ENCODE data around the gene RAVER1.

The RAVER1 gene

DNA sequence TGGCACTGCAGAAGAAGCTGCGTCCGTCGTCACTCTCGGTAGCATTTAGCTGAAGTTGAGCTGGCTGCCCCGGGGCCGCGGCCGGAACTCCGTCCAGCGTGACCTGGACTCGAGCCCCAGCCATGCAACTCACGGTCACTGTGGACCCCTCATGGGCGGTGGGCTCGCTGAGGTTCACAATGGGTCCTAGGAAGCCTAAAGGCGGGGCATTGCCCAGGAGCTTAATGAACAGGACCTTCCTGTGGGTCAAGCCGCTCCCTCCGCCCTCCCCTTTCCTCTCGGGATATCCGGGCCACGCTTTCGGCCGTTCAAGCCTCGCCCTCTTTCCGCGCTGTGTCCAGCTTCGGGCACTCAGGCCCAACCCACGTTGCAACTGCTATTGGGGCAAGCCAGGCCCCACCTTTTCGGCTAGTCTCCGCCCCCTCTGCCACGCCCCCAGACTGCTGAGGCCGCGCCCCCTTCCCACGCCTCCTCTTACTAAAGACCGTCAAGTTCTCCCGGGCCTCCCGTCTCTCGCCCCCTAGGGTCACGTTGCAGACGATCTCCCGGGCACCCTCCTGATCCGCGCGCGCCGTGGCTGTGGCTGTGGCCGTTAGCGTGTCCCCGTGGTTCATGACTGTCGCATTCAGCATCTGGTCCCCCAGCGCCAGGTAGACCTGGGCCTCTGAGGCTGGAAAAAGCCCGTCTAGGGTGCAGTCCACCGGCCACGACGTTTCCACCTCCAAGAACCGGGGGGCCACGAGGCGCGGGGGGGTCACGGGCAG is 1.4 kb upstream of the RAVER1 start (continued):
- TF ChIP-seq, protein P1, sequence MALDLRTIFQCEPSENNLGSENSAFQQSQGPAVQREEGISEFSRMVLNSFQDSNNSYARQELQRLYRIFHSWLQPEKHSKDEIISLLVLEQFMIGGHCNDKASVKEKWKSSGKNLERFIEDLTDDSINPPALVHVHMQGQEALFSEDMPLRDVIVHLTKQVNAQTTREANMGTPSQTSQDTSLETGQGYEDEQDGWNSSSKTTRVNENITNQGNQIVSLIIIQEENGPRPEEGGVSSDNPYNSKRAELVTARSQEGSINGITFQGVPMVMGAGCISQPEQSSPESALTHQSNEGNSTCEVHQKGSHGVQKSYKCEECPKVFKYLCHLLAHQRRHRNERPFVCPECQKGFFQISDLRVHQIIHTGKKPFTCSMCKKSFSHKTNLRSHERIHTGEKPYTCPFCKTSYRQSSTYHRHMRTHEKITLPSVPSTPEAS (tag by site-specific recombination; IDR thresholded peaks at IDR 0.05): no peak
- TF ChIP-seq, protein P2, sequence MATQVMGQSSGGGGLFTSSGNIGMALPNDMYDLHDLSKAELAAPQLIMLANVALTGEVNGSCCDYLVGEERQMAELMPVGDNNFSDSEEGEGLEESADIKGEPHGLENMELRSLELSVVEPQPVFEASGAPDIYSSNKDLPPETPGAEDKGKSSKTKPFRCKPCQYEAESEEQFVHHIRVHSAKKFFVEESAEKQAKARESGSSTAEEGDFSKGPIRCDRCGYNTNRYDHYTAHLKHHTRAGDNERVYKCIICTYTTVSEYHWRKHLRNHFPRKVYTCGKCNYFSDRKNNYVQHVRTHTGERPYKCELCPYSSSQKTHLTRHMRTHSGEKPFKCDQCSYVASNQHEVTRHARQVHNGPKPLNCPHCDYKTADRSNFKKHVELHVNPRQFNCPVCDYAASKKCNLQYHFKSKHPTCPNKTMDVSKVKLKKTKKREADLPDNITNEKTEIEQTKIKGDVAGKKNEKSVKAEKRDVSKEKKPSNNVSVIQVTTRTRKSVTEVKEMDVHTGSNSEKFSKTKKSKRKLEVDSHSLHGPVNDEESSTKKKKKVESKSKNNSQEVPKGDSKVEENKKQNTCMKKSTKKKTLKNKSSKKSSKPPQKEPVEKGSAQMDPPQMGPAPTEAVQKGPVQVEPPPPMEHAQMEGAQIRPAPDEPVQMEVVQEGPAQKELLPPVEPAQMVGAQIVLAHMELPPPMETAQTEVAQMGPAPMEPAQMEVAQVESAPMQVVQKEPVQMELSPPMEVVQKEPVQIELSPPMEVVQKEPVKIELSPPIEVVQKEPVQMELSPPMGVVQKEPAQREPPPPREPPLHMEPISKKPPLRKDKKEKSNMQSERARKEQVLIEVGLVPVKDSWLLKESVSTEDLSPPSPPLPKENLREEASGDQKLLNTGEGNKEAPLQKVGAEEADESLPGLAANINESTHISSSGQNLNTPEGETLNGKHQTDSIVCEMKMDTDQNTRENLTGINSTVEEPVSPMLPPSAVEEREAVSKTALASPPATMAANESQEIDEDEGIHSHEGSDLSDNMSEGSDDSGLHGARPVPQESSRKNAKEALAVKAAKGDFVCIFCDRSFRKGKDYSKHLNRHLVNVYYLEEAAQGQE (tag by site-specific recombination; IDR thresholded peaks at IDR 0.05): no peak
- TF ChIP-seq ZNF549 (tag by site-specific recombination; IDR thresholded peaks at IDR 0.05): no peak
- TF ChIP-seq ZNF677 (tag by site-specific recombination; IDR thresholded peaks at IDR 0.05): no peak
- TF ChIP-seq SCRT1 (tag by site-specific recombination; IDR thresholded peaks at IDR 0.05; ENCODE audit: borderline replicate concordance): no peak
- TF ChIP-seq, protein P3, sequence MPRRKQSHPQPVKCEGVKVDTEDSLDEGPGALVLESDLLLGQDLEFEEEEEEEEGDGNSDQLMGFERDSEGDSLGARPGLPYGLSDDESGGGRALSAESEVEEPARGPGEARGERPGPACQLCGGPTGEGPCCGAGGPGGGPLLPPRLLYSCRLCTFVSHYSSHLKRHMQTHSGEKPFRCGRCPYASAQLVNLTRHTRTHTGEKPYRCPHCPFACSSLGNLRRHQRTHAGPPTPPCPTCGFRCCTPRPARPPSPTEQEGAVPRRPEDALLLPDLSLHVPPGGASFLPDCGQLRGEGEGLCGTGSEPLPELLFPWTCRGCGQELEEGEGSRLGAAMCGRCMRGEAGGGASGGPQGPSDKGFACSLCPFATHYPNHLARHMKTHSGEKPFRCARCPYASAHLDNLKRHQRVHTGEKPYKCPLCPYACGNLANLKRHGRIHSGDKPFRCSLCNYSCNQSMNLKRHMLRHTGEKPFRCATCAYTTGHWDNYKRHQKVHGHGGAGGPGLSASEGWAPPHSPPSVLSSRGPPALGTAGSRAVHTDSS (tag by site-specific recombination; IDR thresholded peaks at IDR 0.05): no peak
- no peak for TF ChIP-seq ZNF37A (tag by site-specific recombination; IDR thresholded peaks at IDR 0.05)
- TF ChIP-seq, protein P4, sequence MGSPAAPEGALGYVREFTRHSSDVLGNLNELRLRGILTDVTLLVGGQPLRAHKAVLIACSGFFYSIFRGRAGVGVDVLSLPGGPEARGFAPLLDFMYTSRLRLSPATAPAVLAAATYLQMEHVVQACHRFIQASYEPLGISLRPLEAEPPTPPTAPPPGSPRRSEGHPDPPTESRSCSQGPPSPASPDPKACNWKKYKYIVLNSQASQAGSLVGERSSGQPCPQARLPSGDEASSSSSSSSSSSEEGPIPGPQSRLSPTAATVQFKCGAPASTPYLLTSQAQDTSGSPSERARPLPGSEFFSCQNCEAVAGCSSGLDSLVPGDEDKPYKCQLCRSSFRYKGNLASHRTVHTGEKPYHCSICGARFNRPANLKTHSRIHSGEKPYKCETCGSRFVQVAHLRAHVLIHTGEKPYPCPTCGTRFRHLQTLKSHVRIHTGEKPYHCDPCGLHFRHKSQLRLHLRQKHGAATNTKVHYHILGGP (tag by site-specific recombination; IDR thresholded peaks at IDR 0.05): no peak
- TF ChIP-seq SP3 (tag by site-specific recombination; IDR thresholded peaks at IDR 0.05): peak; percentile 97
- TF ChIP-seq MYNN (tag by site-specific recombination; IDR thresholded peaks at IDR 0.05; ENCODE audit: borderline replicate concordance): no peak
- TF ChIP-seq, protein P5, sequence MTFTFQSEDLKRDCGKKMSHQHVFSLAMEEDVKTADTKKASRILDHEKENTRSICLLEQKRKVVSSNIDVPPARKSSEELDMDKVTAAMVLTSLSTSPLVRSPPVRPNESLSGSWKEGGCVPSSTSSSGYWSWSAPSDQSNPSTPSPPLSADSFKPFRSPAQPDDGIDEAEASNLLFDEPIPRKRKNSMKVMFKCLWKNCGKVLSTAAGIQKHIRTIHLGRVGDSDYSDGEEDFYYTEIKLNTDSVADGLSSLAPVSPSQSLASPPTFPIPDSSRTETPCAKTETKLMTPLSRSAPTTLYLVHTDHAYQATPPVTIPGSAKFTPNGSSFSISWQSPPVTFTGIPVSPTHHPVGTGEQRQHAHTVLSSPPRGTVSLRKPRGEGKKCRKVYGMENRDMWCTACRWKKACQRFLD (tag by site-specific recombination; IDR thresholded peaks at IDR 0.05): no peak
- TF ChIP-seq GFI1B (tag by site-specific recombination; IDR thresholded peaks at IDR 0.05): no peak
- TF ChIP-seq, protein P6, sequence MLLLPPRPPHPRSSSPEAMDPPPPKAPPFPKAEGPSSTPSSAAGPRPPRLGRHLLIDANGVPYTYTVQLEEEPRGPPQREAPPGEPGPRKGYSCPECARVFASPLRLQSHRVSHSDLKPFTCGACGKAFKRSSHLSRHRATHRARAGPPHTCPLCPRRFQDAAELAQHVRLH (tag by site-specific recombination; IDR thresholded peaks at IDR 0.05): no peak
- TF ChIP-seq GLI4 (tag by site-specific recombination; IDR thresholded peaks at IDR 0.05): no peak
- no peak for TF ChIP-seq YY2 (tag by site-specific recombination; IDR thresholded peaks at IDR 0.05)
- TF ChIP-seq, protein P7, sequence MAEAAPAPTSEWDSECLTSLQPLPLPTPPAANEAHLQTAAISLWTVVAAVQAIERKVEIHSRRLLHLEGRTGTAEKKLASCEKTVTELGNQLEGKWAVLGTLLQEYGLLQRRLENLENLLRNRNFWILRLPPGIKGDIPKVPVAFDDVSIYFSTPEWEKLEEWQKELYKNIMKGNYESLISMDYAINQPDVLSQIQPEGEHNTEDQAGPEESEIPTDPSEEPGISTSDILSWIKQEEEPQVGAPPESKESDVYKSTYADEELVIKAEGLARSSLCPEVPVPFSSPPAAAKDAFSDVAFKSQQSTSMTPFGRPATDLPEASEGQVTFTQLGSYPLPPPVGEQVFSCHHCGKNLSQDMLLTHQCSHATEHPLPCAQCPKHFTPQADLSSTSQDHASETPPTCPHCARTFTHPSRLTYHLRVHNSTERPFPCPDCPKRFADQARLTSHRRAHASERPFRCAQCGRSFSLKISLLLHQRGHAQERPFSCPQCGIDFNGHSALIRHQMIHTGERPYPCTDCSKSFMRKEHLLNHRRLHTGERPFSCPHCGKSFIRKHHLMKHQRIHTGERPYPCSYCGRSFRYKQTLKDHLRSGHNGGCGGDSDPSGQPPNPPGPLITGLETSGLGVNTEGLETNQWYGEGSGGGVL (tag by site-specific recombination; IDR thresholded peaks at IDR 0.05): no peak
- TF ChIP-seq KLF7 (tag by site-specific recombination; IDR thresholded peaks at IDR 0.05; ENCODE audit: borderline replicate concordance): no peak
- TF ChIP-seq, protein P8, sequence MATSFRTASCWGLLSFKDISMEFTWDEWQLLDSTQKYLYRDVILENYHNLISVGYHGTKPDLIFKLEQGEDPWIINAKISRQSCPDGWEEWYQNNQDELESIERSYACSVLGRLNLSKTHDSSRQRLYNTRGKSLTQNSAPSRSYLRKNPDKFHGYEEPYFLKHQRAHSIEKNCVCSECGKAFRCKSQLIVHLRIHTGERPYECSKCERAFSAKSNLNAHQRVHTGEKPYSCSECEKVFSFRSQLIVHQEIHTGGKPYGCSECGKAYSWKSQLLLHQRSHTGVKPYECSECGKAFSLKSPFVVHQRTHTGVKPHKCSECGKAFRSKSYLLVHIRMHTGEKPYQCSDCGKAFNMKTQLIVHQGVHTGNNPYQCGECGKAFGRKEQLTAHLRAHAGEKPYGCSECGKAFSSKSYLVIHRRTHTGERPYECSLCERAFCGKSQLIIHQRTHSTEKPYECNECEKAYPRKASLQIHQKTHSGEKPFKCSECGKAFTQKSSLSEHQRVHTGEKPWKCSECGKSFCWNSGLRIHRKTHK (tag by site-specific recombination; IDR thresholded peaks at IDR 0.05): no peak
- TF ChIP-seq, protein P9, sequence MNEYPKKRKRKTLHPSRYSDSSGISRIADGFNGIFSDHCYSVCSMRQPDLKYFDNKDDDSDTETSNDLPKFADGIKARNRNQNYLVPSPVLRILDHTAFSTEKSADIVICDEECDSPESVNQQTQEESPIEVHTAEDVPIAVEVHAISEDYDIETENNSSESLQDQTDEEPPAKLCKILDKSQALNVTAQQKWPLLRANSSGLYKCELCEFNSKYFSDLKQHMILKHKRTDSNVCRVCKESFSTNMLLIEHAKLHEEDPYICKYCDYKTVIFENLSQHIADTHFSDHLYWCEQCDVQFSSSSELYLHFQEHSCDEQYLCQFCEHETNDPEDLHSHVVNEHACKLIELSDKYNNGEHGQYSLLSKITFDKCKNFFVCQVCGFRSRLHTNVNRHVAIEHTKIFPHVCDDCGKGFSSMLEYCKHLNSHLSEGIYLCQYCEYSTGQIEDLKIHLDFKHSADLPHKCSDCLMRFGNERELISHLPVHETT (tag by site-specific recombination; IDR thresholded peaks at IDR 0.05): no peak
- TF ChIP-seq, protein P10, sequence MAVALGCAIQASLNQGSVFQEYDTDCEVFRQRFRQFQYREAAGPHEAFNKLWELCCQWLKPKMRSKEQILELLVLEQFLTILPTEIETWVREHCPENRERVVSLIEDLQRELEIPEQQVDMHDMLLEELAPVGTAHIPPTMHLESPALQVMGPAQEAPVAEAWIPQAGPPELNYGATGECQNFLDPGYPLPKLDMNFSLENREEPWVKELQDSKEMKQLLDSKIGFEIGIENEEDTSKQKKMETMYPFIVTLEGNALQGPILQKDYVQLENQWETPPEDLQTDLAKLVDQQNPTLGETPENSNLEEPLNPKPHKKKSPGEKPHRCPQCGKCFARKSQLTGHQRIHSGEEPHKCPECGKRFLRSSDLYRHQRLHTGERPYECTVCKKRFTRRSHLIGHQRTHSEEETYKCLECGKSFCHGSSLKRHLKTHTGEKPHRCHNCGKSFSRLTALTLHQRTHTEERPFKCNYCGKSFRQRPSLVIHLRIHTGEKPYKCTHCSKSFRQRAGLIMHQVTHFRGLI (tag by site-specific recombination; IDR thresholded peaks at IDR 0.05): no peak

All from HEK293 (cell line).